WERI-Rb-1 (cell line): Measurements from ENCODE around the gene CCL11.

Experiments used
- DNase-seq: peaks from one replicate; pipeline ENCODE4 v3.0.0-alpha.2; 2020
- H3K27ac ChIP-seq: fragments of 250-450 bp; sonication (Bioruptor Pico); 2 replicates; pipeline ENCODE4 v1.5.1; 2020; ENCODE audit warnings: mild to moderate bottlenecking, moderate library complexity
- H3K27me3 ChIP-seq: fragments of 250-450 bp; sonication (Bioruptor Pico); 2 replicates; pipeline ENCODE4 v1.5.1; 2021; ENCODE audit warnings: mild to moderate bottlenecking, low read depth, moderate library complexity; ENCODE audit not compliant: insufficient read depth, severe bottlenecking
- H3K36me3 ChIP-seq: fragments of 250-450 bp; sonication (Bioruptor Pico); 2 replicates; pipeline ENCODE4 v1.5.1; 2020; ENCODE audit warnings: mild to moderate bottlenecking, moderate library complexity
- H3K4me3 ChIP-seq: 2 replicates; pipeline ENCODE4 v1.5.1; 2011; ENCODE audit warnings: low read depth, mild to moderate bottlenecking, control low read depth, low read length
- H3K9me3 ChIP-seq: fragments of 250-450 bp; sonication (Bioruptor Pico); 2 replicates; pipeline ENCODE4 v1.5.1; 2021; ENCODE audit warnings: mild to moderate bottlenecking, moderate library complexity; ENCODE audit not compliant: severe bottlenecking
- CTCF ChIP-seq: IDR thresholded peaks from 2 replicates; pipeline ENCODE4 v1.5.1; 2011; ENCODE audit warnings: low read depth, mild to moderate bottlenecking, control low read depth, inconsistent platforms, low read length

The CCL11 gene

GRCh38 chr17:34257986-34258326 is 27.6 kb upstream of the CCL11 start:
- H3K27ac ChIP-seq: no peak overlapping the region
- no peaks in the 10 kb centered on the region for H3K9me3 ChIP-seq
- no peaks in the 10 kb centered on the region for H3K36me3 ChIP-seq
- DNase-seq: no peak
- no peak for TF ChIP-seq CTCF
- no peak overlapping the region for H3K4me3 ChIP-seq
- H3K27me3 ChIP-seq: peaks cover 83% of the 10 kb centered on the region

DNA sequence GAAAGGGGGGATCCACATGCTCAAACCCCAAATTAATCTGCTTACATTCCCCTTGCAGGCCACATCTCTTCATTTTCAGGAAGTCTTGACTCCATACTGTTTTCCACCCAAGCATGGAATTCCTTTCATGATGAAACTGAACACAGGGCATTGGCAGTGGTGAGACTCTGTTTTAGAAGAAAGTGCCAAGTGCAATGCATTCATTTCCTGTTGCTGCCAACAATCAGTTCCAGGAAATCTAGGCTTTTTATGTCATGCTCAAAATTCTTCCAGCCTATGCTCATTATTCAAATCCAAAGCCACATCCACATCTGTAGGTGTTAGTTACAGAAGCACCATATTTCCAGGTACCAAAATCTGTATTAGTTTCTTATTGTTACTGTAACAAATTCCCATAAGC is 26.4 kb upstream of the CCL11 start:
- Histone ChIP-seq H3K27me3 (peaks cover 75% of the 10 kb centered on the region), H3K27ac (no peak overlapping the region), H3K4me3 (no peak overlapping the region), H3K9me3 (no peaks in the 10 kb centered on the region), H3K36me3 (no peaks in the 10 kb centered on the region)
- no peak for DNase-seq
- TF ChIP-seq CTCF: no peak

- H3K4me3 ChIP-seq: no peak overlapping the region
- H3K9me3 ChIP-seq: no peaks in the 10 kb centered on the region
- H3K27me3 ChIP-seq: peaks cover 74% of the 10 kb centered on the region
- no peak for DNase-seq
- H3K36me3 ChIP-seq: no peaks in the 10 kb centered on the region
- H3K27ac ChIP-seq: no peak overlapping the region
- no peak for TF ChIP-seq CTCF
These were observed 24.7 kb upstream of the CCL11 start for GRCh38 chr17:34260861-34261260.

DNA sequence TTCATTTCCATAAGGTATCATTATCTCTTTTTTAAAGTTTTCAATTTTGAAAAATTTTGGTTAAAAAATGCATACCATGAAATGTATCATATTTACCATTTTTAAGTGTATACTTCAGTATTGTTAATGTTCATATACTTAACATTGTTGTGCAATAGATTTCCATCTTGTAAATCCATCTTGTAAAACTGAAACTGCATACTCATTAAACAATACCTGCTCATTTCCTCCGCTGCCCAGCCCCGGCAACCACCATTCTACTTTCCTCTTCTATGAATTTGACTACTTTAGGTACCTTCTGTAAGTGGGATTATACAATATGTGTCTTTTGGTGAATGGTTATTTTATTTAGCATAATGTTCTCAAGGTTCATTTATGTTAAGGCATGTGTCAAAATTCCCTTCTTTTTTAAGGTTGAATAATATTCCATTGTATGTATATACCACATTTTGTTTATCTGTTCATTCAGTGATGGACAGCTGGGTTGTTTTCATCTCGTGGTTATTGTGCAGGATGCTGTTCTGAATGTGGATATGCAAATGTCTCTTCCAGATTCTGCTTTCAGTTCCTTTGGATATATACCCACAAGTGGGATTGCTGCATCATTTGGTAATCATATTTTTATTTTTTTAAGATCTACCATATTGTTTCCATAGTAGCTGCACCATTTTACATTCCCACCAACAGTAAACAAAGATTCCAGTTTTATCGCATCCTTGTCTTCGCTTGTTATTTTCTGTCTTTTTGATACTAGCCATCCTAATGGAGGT is 23.8 kb upstream of the CCL11 start:
- Histone ChIP-seq H3K9me3 (no peaks in the 10 kb centered on the region), H3K27me3 (peaks cover 75% of the 10 kb centered on the region), H3K27ac (no peak overlapping the region), H3K4me3 (no peak overlapping the region), H3K36me3 (no peaks in the 10 kb centered on the region)
- DNase-seq: no peak
- no peak for TF ChIP-seq CTCF

- Histone ChIP-seq H3K27ac (no peak overlapping the region), H3K9me3 (no peaks in the 10 kb centered on the region), H3K27me3 (peaks cover 62% of the 10 kb centered on the region), H3K4me3 (no peak overlapping the region), H3K36me3 (no peaks in the 10 kb centered on the region)
- no peak for DNase-seq
- no peak for TF ChIP-seq CTCF
These were observed 19.8 kb upstream of the CCL11 start for GRCh38 chr17:34265711-34266110.

DNA sequence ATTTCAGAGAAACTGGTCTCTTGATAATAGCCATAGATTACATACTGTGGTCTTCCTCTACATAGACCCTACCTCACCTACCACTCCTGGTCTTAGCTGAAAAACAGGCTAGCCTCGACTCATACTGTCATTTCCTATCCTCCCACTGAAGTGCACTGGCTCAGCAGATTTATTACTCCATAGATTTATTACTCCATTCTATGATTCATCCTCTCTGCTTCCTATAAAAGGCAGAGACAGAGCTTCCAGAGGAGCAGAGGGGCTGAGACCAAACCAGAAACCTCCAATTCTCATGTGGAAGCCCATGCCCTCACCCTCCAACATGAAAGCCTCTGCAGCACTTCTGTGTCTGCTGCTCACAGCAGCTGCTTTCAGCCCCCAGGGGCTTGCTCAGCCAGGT is 15.6 kb upstream of the CCL11 start, which contains the start of gene CCL7:
Gene CCL7, plus strand, starts transcription at position 253 of the 400 bp plus-strand sequence. Its CDS starts 70 bp downstream, at position 323.
- no peak for TF ChIP-seq CTCF

More for the DNA sequence above, 15.6 kb upstream of the CCL11 start, which contains the start of gene CCL7:
- DNase-seq: no peak
- Histone ChIP-seq H3K27me3 (peaks cover 65% of the 10 kb centered on the region), H3K9me3 (no peaks in the 10 kb centered on the region), H3K4me3 (no peak within 1 kb of the TSS), H3K27ac (no peak within 1 kb of the TSS), H3K36me3 (no peaks in the 10 kb centered on the region)
